ENCODE measurements around the gene CDCA3. TPM values are rescaled to one million over a fixed set of nuclear protein-coding genes. Genes with fewer than 3 reads are reported as not detected.

Gene CDCA3
- total and polyA plus RNA-seq, 2 of the 13 experiments (the other 11 are each of a cell fraction or from before 2014, with no cell fraction given) = 32.7 to 56.5 TPM

DNA sequence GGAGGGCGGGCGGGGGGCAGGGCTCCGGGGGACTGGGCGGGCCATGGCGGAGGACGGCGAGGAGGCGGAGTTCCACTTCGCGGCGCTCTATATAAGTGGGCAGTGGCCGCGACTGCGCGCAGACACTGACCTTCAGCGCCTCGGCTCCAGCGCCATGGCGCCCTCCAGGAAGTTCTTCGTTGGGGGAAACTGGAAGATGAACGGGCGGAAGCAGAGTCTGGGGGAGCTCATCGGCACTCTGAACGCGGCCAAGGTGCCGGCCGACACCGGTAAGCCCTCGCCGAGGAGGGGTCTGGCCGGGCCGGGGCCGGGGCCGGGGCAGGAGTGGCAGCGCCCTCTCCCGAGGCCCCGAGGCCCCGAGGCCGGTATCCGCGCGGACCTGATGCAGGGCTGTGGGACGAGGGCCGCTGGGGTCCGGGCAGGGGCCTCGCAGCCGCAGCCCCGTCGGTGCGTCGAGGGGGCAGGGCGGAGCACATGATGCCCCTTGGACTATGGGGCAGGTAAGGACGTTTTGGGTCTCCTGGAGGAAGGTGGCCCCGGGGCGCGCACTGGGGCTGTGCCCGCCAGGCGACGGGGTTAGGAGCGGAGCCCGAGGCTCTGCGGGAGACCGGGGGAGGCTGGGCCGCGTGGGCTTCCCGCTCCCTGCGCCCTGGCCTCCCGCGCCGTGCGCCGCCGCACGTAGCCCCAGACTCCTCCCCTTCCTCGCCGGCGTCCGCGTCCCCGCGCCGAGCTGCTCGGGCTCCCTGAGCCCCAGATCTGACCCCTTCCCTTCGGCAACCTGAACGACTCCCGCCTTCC is 16.5 kb upstream of the CDCA3 start, which contains the start of gene TPI1 (continued):
- TF ChIP-seq FIP1L1 (IDR thresholded peaks at IDR 0.05; ENCODE audit: borderline replicate concordance, insufficient read depth, low read depth, low read length) = no peak
- no peak for TF ChIP-seq REL (CRISPR knock-in tag; conservative IDR thresholded peaks at IDR 0.05)
- TF ChIP-seq ZNF75D (CRISPR knock-in tag; IDR thresholded peaks at IDR 0.05; ENCODE audit: borderline replicate concordance) = no peak
- TF ChIP-seq, protein P1, sequence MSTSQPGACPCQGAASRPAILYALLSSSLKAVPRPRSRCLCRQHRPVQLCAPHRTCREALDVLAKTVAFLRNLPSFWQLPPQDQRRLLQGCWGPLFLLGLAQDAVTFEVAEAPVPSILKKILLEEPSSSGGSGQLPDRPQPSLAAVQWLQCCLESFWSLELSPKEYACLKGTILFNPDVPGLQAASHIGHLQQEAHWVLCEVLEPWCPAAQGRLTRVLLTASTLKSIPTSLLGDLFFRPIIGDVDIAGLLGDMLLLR (CRISPR knock-in tag; IDR thresholded peaks at IDR 0.05) = peak; percentile 36
- no peak for TF ChIP-seq NCOA5 (CRISPR knock-in tag; IDR thresholded peaks at IDR 0.05)
- no peak for TF ChIP-seq SNRNP70 (IDR thresholded peaks at IDR 0.05; ENCODE audit: low read depth, low read length)
- no peak for TF ChIP-seq HHEX (CRISPR knock-in tag; IDR thresholded peaks at IDR 0.05)
- 0 out of 2 replicates have a peak, but pooled peaks have one; percentile 21 for TF ChIP-seq ZNF773 (CRISPR knock-in tag; IDR thresholded peaks at IDR 0.05; ENCODE audit: borderline replicate concordance)
- TF ChIP-seq, protein P2, sequence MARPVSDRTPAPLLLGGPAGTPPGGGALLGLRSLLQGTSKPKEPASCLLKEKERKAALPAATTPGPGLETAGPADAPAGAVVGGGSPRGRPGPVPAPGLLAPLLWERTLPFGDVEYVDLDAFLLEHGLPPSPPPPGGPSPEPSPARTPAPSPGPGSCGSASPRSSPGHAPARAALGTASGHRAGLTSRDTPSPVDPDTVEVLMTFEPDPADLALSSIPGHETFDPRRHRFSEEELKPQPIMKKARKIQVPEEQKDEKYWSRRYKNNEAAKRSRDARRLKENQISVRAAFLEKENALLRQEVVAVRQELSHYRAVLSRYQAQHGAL (CRISPR knock-in tag; IDR thresholded peaks at IDR 0.05; ENCODE audit: not compliant biosample characterization) = no peak
- TF ChIP-seq SKI (IDR thresholded peaks at IDR 0.05; ENCODE audit: partially characterized antibody) = peak; percentile 15
- no peak for TF ChIP-seq ZBTB3 (CRISPR knock-in tag; IDR thresholded peaks at IDR 0.05; ENCODE audit: borderline replicate concordance, low read depth)
- no peak for TF ChIP-seq ATF7 (IDR thresholded peaks at IDR 0.05)
- no peak for TF ChIP-seq ATF7 (CRISPR knock-in tag; IDR thresholded peaks at IDR 0.05)
- TF ChIP-seq HNRNPL (IDR thresholded peaks at IDR 0.05; ENCODE audit: low read depth, low read length) = 0 out of 2 replicates have a peak, but pooled peaks have one; percentile 31
- TF ChIP-seq, protein P3, sequence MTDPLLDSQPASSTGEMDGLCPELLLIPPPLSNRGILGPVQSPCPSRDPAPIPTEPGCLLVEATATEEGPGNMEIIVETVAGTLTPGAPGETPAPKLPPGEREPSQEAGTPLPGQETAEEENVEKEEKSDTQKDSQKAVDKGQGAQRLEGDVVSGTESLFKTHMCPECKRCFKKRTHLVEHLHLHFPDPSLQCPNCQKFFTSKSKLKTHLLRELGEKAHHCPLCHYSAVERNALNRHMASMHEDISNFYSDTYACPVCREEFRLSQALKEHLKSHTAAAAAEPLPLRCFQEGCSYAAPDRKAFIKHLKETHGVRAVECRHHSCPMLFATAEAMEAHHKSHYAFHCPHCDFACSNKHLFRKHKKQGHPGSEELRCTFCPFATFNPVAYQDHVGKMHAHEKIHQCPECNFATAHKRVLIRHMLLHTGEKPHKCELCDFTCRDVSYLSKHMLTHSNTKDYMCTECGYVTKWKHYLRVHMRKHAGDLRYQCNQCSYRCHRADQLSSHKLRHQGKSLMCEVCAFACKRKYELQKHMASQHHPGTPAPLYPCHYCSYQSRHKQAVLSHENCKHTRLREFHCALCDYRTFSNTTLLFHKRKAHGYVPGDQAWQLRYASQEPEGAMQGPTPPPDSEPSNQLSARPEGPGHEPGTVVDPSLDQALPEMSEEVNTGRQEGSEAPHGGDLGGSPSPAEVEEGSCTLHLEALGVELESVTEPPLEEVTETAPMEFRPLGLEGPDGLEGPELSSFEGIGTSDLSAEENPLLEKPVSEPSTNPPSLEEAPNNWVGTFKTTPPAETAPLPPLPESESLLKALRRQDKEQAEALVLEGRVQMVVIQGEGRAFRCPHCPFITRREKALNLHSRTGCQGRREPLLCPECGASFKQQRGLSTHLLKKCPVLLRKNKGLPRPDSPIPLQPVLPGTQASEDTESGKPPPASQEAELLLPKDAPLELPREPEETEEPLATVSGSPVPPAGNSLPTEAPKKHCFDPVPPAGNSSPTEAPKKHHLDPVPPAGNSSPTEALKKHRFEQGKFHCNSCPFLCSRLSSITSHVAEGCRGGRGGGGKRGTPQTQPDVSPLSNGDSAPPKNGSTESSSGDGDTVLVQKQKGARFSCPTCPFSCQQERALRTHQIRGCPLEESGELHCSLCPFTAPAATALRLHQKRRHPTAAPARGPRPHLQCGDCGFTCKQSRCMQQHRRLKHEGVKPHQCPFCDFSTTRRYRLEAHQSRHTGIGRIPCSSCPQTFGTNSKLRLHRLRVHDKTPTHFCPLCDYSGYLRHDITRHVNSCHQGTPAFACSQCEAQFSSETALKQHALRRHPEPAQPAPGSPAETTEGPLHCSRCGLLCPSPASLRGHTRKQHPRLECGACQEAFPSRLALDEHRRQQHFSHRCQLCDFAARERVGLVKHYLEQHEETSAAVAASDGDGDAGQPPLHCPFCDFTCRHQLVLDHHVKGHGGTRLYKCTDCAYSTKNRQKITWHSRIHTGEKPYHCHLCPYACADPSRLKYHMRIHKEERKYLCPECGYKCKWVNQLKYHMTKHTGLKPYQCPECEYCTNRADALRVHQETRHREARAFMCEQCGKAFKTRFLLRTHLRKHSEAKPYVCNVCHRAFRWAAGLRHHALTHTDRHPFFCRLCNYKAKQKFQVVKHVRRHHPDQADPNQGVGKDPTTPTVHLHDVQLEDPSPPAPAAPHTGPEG (CRISPR knock-in tag; IDR thresholded peaks at IDR 0.05) = no peak; the same call in 1 of the 2 replicates
- no peak for TF ChIP-seq NR2F6 (IDR thresholded peaks at IDR 0.05)
- TF ChIP-seq NR2F6 (CRISPR knock-in tag; IDR thresholded peaks at IDR 0.05) = peak; percentile 50; the same call in 1 of the 2 replicates
- TF ChIP-seq ATAD3A (CRISPR knock-in tag; IDR thresholded peaks at IDR 0.05) = no peak
- 0 out of 2 replicates have a peak, but pooled peaks have one; percentile 72 for TF ChIP-seq FOXM1 (CRISPR knock-in tag; IDR thresholded peaks at IDR 0.05)
- TF ChIP-seq SIN3A (IDR thresholded peaks at IDR 0.05; ENCODE audit: borderline replicate concordance, low read depth, low read length) = peak; percentile 56; the same call in 1 of the 2 replicates

All from HepG2 (cell line).